NCI-H345 treated with DMSO at 0.1 percent for 48 hours (cell line): Measurements from ENCODE around the gene INTS4.
"Not testable (repeated sequence)": the region's sequence is repeated elsewhere in the genome, so short reads cannot be mapped to it uniquely, and the experiment has no call there.

Source experiments
- DNase-seq: peaks from one replicate; lab custom pipeline; 2025; ENCODE audit not compliant: unreplicated experiment; lab: John Stamatoyannopoulos, UW

Gene INTS4

GRCh38 chr11:78025378-78025777 is 30.9 kb upstream of the INTS4 start:
- DNase-seq, result no peak

GRCh38 chr11:78023426-78023825 is 29.0 kb upstream of the INTS4 start:
- DNase-seq, result no peak

- peak; percentile 51 for DNase-seq
Measured at GRCh38 chr11:78022397-78023396, 28.2 kb upstream of the INTS4 start, which contains the start of gene KCTD14. TSS of gene KCTD14 (minus strand) at chr11:78023276. CDS start at chr11:78023249, 27 bp downstream.

- no peak for DNase-seq
Measured at GRCh38 chr11:78021611-78022010, 27.1 kb upstream of the INTS4 start.

GRCh38 chr11:78020246-78020645 is 25.8 kb upstream of the INTS4 start:
- DNase-seq, result no peak

GRCh38 chr11:78019808-78020207 is 25.3 kb upstream of the INTS4 start:
- no peak for DNase-seq

- no peak for DNase-seq
Measured at GRCh38 chr11:78015878-78016277, 21.4 kb upstream of the INTS4 start.

- DNase-seq, result not testable (repeated sequence)
Measured at GRCh38 chr11:78014937-78015520, 20.6 kb upstream of the INTS4 start.

- no peak for DNase-seq
Measured at GRCh38 chr11:78011301-78011700, 16.8 kb upstream of the INTS4 start.

GRCh38 chr11:78010755-78011154 is 16.3 kb upstream of the INTS4 start:
- DNase-seq, result no peak

- no peak for DNase-seq
Measured at GRCh38 chr11:78010304-78010703, 15.8 kb upstream of the INTS4 start.

- DNase-seq, result no peak
Measured at GRCh38 chr11:78009062-78009461, 14.6 kb upstream of the INTS4 start.

- DNase-seq, result peak; percentile 65
Measured at GRCh38 chr11:78000193-78000592, 5.7 kb upstream of the INTS4 start.

GRCh38 chr11:77999446-78000030 is 5.1 kb upstream of the INTS4 start:
- DNase-seq, result peak; percentile 14

- DNase-seq, result no peak
Measured at GRCh38 chr11:77993902-77994301, 566 bp downstream of the INTS4 start.

- DNase-seq, result no peak
Measured at GRCh38 chr11:77990981-77991380, 3.5 kb downstream of the INTS4 start.

GRCh38 chr11:77986456-77986855 is 8.0 kb downstream of the INTS4 start:
- DNase-seq, result not testable (repeated sequence)

- DNase-seq, result no peak
Measured at GRCh38 chr11:77981346-77981947, 13.0 kb downstream of the INTS4 start.

- DNase-seq, result no peak
Measured at GRCh38 chr11:77968337-77968736, 26.1 kb downstream of the INTS4 start.

GRCh38 chr11:77967753-77968152 is 26.7 kb downstream of the INTS4 start:
- DNase-seq, result no peak

GRCh38 chr11:77967121-77967520 is 27.3 kb downstream of the INTS4 start:
- DNase-seq, result no peak
